Liver (tissue), 9 donors: ENCODE measurements around the gene SLC49A4. TPM values are rescaled to one million over a fixed set of nuclear protein-coding genes. Genes with fewer than 3 reads are reported as not detected.

Experiments used
- DNase-seq: peaks from one replicate; pipeline ENCODE4 v3.0.0-alpha.2; 2017; ENCODE audit warnings: low spot score
- H3K27ac ChIP-seq, 2 donors: one replicate each; pipeline ENCODE4 v1.7.0; 2013; ENCODE audit warnings: inconsistent platforms in 2 of 2, low read length in 2 of 2, control low read depth in 1 of 2, low read depth in 1 of 2, mild to moderate bottlenecking in 1 of 2
- H3K27me3 ChIP-seq, 4 donors: one replicate each; pipeline versions ENCODE4 v1.6.1 to v1.7.0; 2013; ENCODE audit warnings: low read length in 3 of 4, inconsistent platforms in 1 of 4, mild to moderate bottlenecking in 1 of 4, moderate library complexity in 1 of 4; ENCODE audit not compliant: control insufficient read depth in 4 of 4, insufficient read depth in 4 of 4
- H3K36me3 ChIP-seq, 4 donors: one replicate each; pipeline versions ENCODE4 v1.6.1 to v1.7.0; 2013; ENCODE audit warnings: low read length in 3 of 4, mild to moderate bottlenecking in 3 of 4, low read depth in 1 of 4, moderate library complexity in 1 of 4; ENCODE audit not compliant: control insufficient read depth in 4 of 4, insufficient read depth in 3 of 4
- H3K4me1 ChIP-seq, 4 donors: one replicate each; pipeline versions ENCODE4 v1.6.1 to v1.7.0; 2013; ENCODE audit warnings: low read length in 3 of 4, mild to moderate bottlenecking in 3 of 4, moderate library complexity in 1 of 4; ENCODE audit not compliant: control insufficient read depth in 4 of 4, insufficient read depth in 4 of 4
- H3K4me3 ChIP-seq, 3 donors: one replicate each; pipeline versions ENCODE4 v1.6.1 to v1.7.0; 2013; ENCODE audit warnings: low read length in 3 of 3, control low read depth in 1 of 3, low read depth in 1 of 3, mild to moderate bottlenecking in 1 of 3
- H3K9ac ChIP-seq, 2 donors: one replicate each; pipeline ENCODE4 v1.7.0; 2013; ENCODE audit warnings: low read length in 2 of 2, mild to moderate bottlenecking in 2 of 2, moderate library complexity in 2 of 2, control low read depth in 1 of 2, low read depth in 1 of 2
- H3K9me3 ChIP-seq, 4 donors: one replicate each; pipeline versions ENCODE4 v1.6.1 to v1.7.0; 2013; ENCODE audit warnings: low read length in 3 of 4; ENCODE audit not compliant: control insufficient read depth in 4 of 4
- EGR1 ChIP-seq, 2 donors: IDR thresholded peaks; 2 replicates each; pipeline ENCODE4 v1.6.1; 2016 to 2018; ENCODE audit warnings: antibody characterized with exemption in 2 of 2, low read depth in 2 of 2
- FOXA1 ChIP-seq: IDR thresholded peaks from 2 replicates; pipeline ENCODE4 v1.6.1; 2016; ENCODE audit warnings: antibody characterized with exemption
- FOXA2 ChIP-seq: IDR thresholded peaks from 2 replicates; pipeline ENCODE4 v1.6.1; 2016; ENCODE audit warnings: antibody characterized with exemption
- HNF4A ChIP-seq, 2 donors: conservative IDR thresholded peaks; 2 replicates each; pipeline ENCODE4 v1.6.1; 2016; ENCODE audit warnings: antibody characterized with exemption in 2 of 2, mild to moderate bottlenecking in 2 of 2
- HNF4G ChIP-seq: IDR thresholded peaks from 2 replicates; pipeline ENCODE4 v1.6.1; 2016; ENCODE audit warnings: antibody characterized with exemption
- JUND ChIP-seq, 2 donors: IDR thresholded peaks; 2 replicates each; pipeline ENCODE4 v1.6.1; 2016; ENCODE audit warnings: antibody characterized with exemption in 2 of 2
- NR2F2 ChIP-seq: IDR thresholded peaks from 2 replicates; pipeline ENCODE4 v1.6.1; 2016; ENCODE audit warnings: antibody characterized with exemption
- RAD21 ChIP-seq, 2 donors: IDR thresholded peaks; 2 replicates each; pipeline ENCODE4 v1.6.1; 2016; ENCODE audit warnings: antibody characterized with exemption in 2 of 2, mild to moderate bottlenecking in 2 of 2
- RXRA ChIP-seq, 2 donors: IDR thresholded peaks; 2 replicates each; pipeline ENCODE4 v1.6.1; 2017 to 2018; ENCODE audit warnings: antibody characterized with exemption in 2 of 2, mild to moderate bottlenecking in 1 of 2
- SP1 ChIP-seq: IDR thresholded peaks from 2 replicates; pipeline ENCODE4 v1.6.1; 2018; ENCODE audit warnings: antibody characterized with exemption, mild to moderate bottlenecking
- TAF1 ChIP-seq: conservative IDR thresholded peaks from 2 replicates; pipeline ENCODE4 v1.6.1; 2016; ENCODE audit warnings: antibody characterized with exemption, mild to moderate bottlenecking
- YY1 ChIP-seq: IDR thresholded peaks from 2 replicates; pipeline ENCODE4 v1.6.1; 2016; ENCODE audit warnings: antibody characterized with exemption, mild to moderate bottlenecking
- WGBS: extraction: QIAGEN DNeasy Blood & Tissue Kit; methylation state at CpG from one replicate; pipeline ENCODE4 v1.1.7; 2013; 5-methylcytosine and 5-hydroxymethylcytosine counted together
- polyA plus RNA-seq, 2 donors: library from polyadenylated mRNA; stranded (reverse) in 1 of 2; unstranded in 1 of 2; fragments of 200-250 nt in 1 of 2; fragments of >200 nt in 1 of 2; fragmentation: Nextera tagmentation in 1 of 2; extraction: Ambion mirVana in 1 of 2; gene quantifications; one replicate each; pipeline versions ENCODE4 v1.2.1 to v1.2.3, GENCODE V29; 2013 to 2015
- total RNA-seq, 2 donors: library from RNA; depleted of rRNA; stranded (reverse); fragments of >200 nt; gene quantifications; one replicate each; pipeline ENCODE4 v1.2.3, GENCODE V29; 2014
- TF ChIP-seq, protein P1 (sequence below): IDR thresholded peaks from 2 replicates; pipeline ENCODE4 v1.6.1; 2016; ENCODE audit warnings: antibody characterized with exemption, mild to moderate bottlenecking
- TF ChIP-seq, protein P2 (sequence below): IDR thresholded peaks from 2 replicates; pipeline ENCODE4 v1.6.1; 2016; ENCODE audit warnings: antibody characterized with exemption
- TF ChIP-seq, protein P3 (sequence below): IDR thresholded peaks from 2 replicates; pipeline ENCODE4 v1.6.1; 2016; ENCODE audit warnings: antibody characterized with exemption
- TF ChIP-seq, protein P4 (sequence below): IDR thresholded peaks from 2 replicates; pipeline ENCODE4 v1.6.1; 2016; ENCODE audit warnings: antibody characterized with exemption
- donor health status: healthy.
- donor health status: healthy.
- donor health status: healthy.
- donor health status: healthy.
- donor health status: healthy.

Gene SLC49A4, protein sequence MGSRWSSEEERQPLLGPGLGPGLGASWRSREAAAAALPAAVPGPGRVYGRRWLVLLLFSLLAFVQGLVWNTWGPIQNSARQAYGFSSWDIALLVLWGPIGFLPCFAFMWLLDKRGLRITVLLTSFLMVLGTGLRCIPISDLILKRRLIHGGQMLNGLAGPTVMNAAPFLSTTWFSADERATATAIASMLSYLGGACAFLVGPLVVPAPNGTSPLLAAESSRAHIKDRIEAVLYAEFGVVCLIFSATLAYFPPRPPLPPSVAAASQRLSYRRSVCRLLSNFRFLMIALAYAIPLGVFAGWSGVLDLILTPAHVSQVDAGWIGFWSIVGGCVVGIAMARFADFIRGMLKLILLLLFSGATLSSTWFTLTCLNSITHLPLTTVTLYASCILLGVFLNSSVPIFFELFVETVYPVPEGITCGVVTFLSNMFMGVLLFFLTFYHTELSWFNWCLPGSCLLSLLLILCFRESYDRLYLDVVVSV
- total RNA-seq (10 to 100 TPM in 1 of 2 donors, 1 to 10 TPM in 1; 7.7 to 11.1 TPM), polyA plus RNA-seq (1 to 10 TPM; 3.3 to 5.0 TPM)

DNA sequence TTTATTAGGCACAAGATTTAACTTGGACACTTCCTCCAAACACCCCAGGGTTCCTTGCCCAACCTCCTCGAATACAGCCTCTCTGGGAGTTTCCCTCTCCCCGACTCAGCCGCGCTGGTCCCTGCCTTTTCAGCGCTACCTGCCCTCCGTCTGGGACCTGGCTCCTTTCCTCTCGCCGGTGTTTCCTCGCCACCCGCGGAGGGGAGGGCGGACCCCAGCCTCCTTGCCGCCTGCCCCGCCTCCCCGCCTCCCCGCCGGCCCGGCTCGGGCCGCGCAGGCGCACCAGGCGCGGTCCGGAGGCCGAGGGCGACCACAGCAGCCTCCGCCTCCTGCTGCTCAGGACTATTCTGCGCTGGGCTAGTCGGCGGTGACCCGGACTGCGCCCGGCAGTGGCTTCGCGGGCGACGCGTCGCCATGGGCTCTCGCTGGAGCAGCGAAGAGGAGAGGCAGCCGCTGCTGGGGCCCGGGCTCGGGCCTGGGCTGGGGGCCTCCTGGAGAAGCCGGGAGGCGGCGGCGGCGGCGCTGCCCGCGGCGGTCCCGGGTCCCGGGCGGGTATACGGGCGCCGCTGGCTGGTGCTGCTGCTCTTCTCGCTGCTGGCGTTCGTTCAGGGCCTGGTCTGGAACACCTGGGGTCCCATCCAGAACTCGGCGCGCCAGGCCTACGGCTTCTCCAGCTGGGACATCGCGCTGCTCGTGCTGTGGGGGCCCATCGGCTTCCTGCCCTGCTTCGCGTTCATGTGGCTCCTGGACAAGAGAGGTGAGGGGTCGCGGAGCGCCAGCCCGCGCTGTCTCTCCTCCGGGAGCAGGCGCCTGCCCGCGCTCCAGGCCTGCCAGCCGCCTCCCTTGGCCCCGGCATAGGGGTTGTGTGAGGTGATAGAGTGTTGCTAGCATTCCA, at the start of gene SLC49A4:
SLC49A4 (plus strand) TSS at position 291 of the 895 bp plus-strand sequence; CDS start at position 415, 124 bp downstream.
- H3K36me3 ChIP-seq, result no peaks in the 10 kb centered on the region
- WGBS, result under 1% methylated on average over 84 of the region's 84 CpGs
- peak within 1 kb of the TSS; percentile 95 to 96 for H3K27ac ChIP-seq
- H3K9ac ChIP-seq, result peak within 1 kb of the TSS; percentile 87
- DNase-seq, result peak; percentile 78
- H3K4me3 ChIP-seq, result peak within 1 kb of the TSS; percentile 79 to 89 (median 87)
- H3K27me3 ChIP-seq, result no peaks in the 10 kb centered on the region
- TF ChIP-seq HNF4G (no peak), EGR1 (IDR thresholded peaks at IDR 0.05; ENCODE audit: low read depth in 2 of 2) (no peak), YY1 (peak; percentile 22), HNF4A (conservative IDR thresholded peaks at IDR 0.05) (no peak), NR2F2 (no peak), RXRA (IDR thresholded peaks at IDR 0.05) (peak; percentile 18 to 68), RAD21 (IDR thresholded peaks at IDR 0.05) (no peak)
- TF ChIP-seq, protein P1, sequence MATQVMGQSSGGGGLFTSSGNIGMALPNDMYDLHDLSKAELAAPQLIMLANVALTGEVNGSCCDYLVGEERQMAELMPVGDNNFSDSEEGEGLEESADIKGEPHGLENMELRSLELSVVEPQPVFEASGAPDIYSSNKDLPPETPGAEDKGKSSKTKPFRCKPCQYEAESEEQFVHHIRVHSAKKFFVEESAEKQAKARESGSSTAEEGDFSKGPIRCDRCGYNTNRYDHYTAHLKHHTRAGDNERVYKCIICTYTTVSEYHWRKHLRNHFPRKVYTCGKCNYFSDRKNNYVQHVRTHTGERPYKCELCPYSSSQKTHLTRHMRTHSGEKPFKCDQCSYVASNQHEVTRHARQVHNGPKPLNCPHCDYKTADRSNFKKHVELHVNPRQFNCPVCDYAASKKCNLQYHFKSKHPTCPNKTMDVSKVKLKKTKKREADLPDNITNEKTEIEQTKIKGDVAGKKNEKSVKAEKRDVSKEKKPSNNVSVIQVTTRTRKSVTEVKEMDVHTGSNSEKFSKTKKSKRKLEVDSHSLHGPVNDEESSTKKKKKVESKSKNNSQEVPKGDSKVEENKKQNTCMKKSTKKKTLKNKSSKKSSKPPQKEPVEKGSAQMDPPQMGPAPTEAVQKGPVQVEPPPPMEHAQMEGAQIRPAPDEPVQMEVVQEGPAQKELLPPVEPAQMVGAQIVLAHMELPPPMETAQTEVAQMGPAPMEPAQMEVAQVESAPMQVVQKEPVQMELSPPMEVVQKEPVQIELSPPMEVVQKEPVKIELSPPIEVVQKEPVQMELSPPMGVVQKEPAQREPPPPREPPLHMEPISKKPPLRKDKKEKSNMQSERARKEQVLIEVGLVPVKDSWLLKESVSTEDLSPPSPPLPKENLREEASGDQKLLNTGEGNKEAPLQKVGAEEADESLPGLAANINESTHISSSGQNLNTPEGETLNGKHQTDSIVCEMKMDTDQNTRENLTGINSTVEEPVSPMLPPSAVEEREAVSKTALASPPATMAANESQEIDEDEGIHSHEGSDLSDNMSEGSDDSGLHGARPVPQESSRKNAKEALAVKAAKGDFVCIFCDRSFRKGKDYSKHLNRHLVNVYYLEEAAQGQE, result no peak
- TF ChIP-seq, protein P2, sequence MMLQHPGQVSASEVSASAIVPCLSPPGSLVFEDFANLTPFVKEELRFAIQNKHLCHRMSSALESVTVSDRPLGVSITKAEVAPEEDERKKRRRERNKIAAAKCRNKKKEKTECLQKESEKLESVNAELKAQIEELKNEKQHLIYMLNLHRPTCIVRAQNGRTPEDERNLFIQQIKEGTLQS, result no peak
- TF ChIP-seq, protein P3, sequence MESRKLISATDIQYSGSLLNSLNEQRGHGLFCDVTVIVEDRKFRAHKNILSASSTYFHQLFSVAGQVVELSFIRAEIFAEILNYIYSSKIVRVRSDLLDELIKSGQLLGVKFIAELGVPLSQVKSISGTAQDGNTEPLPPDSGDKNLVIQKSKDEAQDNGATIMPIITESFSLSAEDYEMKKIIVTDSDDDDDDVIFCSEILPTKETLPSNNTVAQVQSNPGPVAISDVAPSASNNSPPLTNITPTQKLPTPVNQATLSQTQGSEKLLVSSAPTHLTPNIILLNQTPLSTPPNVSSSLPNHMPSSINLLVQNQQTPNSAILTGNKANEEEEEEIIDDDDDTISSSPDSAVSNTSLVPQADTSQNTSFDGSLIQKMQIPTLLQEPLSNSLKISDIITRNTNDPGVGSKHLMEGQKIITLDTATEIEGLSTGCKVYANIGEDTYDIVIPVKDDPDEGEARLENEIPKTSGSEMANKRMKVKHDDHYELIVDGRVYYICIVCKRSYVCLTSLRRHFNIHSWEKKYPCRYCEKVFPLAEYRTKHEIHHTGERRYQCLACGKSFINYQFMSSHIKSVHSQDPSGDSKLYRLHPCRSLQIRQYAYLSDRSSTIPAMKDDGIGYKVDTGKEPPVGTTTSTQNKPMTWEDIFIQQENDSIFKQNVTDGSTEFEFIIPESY, result no peak
- peaks cover 2 to 27% (median 15%) of the 10 kb centered on the region in 4 donors for H3K4me1 ChIP-seq
- H3K9me3 ChIP-seq, result no peaks in the 10 kb centered on the region

DNA sequence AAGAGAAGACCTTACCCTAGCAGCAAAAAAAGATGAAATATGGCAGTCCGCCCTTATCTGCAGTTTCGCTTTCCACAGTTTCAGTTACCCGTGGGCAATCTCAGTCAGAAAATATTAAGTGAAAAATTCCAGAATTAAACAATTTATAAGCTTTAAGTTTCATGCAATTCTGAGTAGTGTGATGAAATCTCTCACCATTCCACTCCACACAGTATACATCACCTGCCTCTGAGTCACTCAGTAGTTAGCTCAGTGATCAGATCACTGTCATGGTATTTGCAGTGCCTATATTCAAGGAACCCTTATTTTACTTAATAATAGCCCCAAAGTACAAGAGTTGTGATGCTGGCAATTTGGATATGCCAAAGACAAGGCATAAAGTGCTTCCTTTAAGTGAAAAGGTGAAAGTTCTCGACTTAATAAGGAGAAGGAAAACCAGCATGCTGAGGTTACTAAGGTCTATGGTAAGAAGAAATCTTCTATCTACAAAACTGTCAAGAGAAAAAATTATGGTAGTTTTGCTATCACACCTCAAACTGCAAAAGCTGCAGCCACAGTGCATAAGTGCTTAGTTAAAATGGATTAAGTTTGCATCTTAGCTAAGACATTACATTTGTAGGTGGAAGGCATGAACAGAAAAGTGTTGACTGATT, 49.4 kb upstream of the SLC49A4 start:
- Histone ChIP-seq H3K4me3 (no peak overlapping the region), H3K9me3 (no peaks in the 10 kb centered on the region), H3K27me3 (no peaks in the 10 kb centered on the region), H3K36me3 (peaks cover 0 to 8% (median under 1%) of the 10 kb centered on the region in 4 donors), H3K9ac (no peak overlapping the region), H3K4me1 (no peaks in the 10 kb centered on the region), H3K27ac (no peak overlapping the region)
- no peak for DNase-seq
- WGBS, result 96% methylated on average over 4 of the region's 4 CpGs
- TF ChIP-seq FOXA1 (no peak), TAF1 (no peak), FOXA2 (no peak), NR2F2 (no peak), HNF4A (conservative IDR thresholded peaks at IDR 0.05) (no peak), JUND (IDR thresholded peaks at IDR 0.05) (no peak), YY1 (no peak), SP1 (no peak), RAD21 (IDR thresholded peaks at IDR 0.05) (no peak), RXRA (IDR thresholded peaks at IDR 0.05) (no peak), HNF4G (no peak)
- TF ChIP-seq, protein P4, sequence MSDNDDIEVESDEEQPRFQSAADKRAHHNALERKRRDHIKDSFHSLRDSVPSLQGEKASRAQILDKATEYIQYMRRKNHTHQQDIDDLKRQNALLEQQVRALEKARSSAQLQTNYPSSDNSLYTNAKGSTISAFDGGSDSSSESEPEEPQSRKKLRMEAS, result no peak
- TF ChIP-seq, protein P1, result no peak
- TF ChIP-seq, protein P2, result no peak
